Retinal pigment epithelial cell (primary cell): ENCODE results near the gene LRP8.
A peak's percentile ranks its signal among the peaks of the same experiment; 100 is the strongest.

Source experiments
- DNase-seq: peaks from one replicate; pipeline ENCODE4 v3.0.0-alpha.2; 2010; ENCODE audit warnings: low read depth
- H3K4me3 ChIP-seq: 2 replicates; pipeline ENCODE4 v1.5.1; 2011; ENCODE audit warnings: mild to moderate bottlenecking, low read length, control low read depth, moderate library complexity
- TF ChIP-seq, protein P1 (sequence below): conservative IDR thresholded peaks from 2 replicates; pipeline ENCODE4 v1.5.1; 2011; ENCODE audit warnings: low read depth, low read length, control low read depth, inconsistent platforms

LRP8 gene

GRCh38 chr1:53270873-53271272 lies 57.0 kb downstream of the LRP8 start:
- TF ChIP-seq, protein P1, sequence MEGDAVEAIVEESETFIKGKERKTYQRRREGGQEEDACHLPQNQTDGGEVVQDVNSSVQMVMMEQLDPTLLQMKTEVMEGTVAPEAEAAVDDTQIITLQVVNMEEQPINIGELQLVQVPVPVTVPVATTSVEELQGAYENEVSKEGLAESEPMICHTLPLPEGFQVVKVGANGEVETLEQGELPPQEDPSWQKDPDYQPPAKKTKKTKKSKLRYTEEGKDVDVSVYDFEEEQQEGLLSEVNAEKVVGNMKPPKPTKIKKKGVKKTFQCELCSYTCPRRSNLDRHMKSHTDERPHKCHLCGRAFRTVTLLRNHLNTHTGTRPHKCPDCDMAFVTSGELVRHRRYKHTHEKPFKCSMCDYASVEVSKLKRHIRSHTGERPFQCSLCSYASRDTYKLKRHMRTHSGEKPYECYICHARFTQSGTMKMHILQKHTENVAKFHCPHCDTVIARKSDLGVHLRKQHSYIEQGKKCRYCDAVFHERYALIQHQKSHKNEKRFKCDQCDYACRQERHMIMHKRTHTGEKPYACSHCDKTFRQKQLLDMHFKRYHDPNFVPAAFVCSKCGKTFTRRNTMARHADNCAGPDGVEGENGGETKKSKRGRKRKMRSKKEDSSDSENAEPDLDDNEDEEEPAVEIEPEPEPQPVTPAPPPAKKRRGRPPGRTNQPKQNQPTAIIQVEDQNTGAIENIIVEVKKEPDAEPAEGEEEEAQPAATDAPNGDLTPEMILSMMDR, result no peak
- H3K4me3 ChIP-seq, result no peak overlapping the region
- no peak for DNase-seq

DNA sequence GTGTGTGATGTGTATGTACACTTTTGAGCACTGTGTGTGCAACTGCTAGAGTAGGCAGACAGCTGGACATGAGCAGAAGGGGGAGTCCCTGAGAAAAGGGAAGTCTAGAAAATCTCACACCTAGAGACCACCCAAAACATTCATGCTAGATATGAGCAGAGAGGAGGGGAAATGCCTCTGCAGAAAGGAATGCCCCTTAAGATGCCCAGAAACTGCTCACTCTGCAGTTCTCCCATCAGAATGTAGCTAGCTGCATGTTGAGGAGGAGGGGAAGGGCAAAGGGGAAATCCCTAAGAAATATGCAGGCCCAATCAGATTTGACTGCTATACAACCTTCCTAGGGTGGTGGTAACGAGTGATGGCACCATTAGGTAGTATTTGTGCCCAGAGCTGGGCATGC lies 57.8 kb downstream of the LRP8 start:
- TF ChIP-seq, protein P1, result no peak

GRCh38 chr1:53267761-53268160 lies 60.1 kb downstream of the LRP8 start:
- H3K4me3 ChIP-seq, result no peak overlapping the region
- TF ChIP-seq, protein P1, result no peak
- no peak for DNase-seq

More for the DNA sequence above, 57.8 kb downstream of the LRP8 start:
- no peak overlapping the region for H3K4me3 ChIP-seq
- no peak for DNase-seq

- TF ChIP-seq, protein P1, result peak; percentile 48
- no peak for DNase-seq
- H3K4me3 ChIP-seq, result no peak overlapping the region
These were observed 61.8 kb downstream of the LRP8 start for GRCh38 chr1:53266038-53266437.

DNA sequence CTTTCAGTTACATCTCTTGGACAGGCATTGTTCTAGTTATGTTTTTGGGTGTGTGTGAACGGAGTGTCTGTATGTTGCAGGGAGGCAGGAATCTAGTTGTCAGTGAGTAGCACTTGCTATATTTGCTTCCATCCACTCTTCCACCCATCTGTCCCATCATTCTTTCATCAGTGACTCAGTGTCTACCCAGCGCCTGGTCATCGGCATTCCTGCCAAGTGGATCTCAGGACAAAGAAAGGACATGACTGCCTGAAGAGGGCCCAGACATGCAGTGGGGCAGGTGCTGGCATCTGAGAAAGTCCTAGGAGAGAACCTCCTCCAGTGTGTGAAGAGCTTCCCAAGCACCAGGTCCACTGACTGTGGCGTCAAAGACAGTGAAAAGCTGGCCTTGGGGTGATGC lies 62.3 kb downstream of the LRP8 start:
- DNase-seq, result no peak
- no peak overlapping the region for H3K4me3 ChIP-seq
- TF ChIP-seq, protein P1, result no peak

DNA sequence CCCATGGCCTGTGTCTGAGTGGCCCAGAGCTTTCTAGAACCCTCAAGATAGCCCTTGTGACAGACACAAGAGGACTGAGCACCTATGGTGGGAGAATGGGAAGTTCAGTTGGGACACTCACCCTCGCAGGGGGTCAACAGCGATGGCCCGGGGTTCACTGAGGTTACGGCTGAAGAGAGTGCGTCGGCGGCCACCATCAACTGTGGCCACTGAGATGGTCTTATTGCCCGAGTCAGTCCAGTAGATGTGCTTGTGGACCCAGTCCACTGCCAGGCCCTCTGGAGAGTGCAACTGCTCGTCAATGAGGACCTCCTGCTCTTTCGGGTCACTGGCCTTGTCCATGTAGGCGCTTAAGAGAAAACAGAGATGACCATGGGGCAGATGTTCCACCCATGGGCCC lies 63.8 kb downstream of the LRP8 start:
- DNase-seq, result no peak
- TF ChIP-seq, protein P1, result no peak
- H3K4me3 ChIP-seq, result no peak overlapping the region

DNA sequence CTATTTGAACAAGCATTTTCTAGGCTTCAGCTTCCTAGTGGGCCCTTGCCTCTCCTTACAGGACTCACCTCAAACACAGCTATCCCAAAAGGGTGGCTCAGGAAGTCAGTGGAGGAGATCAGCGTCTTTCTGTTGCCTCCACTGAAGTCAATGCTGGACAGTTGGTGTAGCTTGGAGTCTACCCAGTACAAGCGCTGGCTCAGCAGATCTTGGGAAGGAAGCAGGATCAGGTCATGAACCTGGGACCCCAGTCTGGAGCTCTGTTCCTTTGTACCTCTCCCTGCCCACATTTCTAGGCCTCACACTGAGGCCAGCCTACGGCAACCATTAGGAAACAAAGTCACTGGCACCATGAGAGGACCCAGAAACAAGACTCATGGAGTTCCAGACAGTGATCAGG lies 65.9 kb downstream of the LRP8 start:
- TF ChIP-seq, protein P1, result no peak
- H3K4me3 ChIP-seq, result no peak overlapping the region
- DNase-seq, result no peak
